Nephron (organoid): ENCODE measurements around the gene CPSF4L.

Experiments
- H3K27ac Mint-ChIP-seq, 3 experiments: 2 replicates each; pipeline ENCODE4 v1.8.0; 2020; ENCODE audit warnings: mixed read lengths in 3 of 3, mild to moderate bottlenecking in 2 of 3, moderate library complexity in 1 of 3
- H3K27me3 Mint-ChIP-seq: 2 replicates; pipeline ENCODE4 v1.8.0; 2021; ENCODE audit warnings: low read depth, mild to moderate bottlenecking, moderate library complexity, mixed read lengths
- H3K36me3 Mint-ChIP-seq: 2 replicates; pipeline ENCODE4 v1.8.0; 2020; ENCODE audit warnings: low read depth, mixed read lengths
- H3K4me1 Mint-ChIP-seq: 2 replicates; pipeline ENCODE4 v1.8.0; 2020; ENCODE audit warnings: mixed read lengths
- H3K4me3 Mint-ChIP-seq, 3 experiments: 2 replicates each; pipeline ENCODE4 v1.8.0; 2020; ENCODE audit warnings: mild to moderate bottlenecking in 3 of 3, mixed read lengths in 3 of 3, moderate library complexity in 2 of 3
- H3K9me3 Mint-ChIP-seq: 2 replicates; pipeline ENCODE4 v1.8.0; 2020; ENCODE audit warnings: mixed read lengths
- CTCF ChIP-seq, 3 experiments: fragments of 200-600 bp; sonication (generic); IDR thresholded peaks; one replicate each; pipeline ENCODE4 v1.5.0; 2021; ENCODE audit warnings: antibody characterized with exemption in 3 of 3; ENCODE audit not compliant: unreplicated experiment in 3 of 3

The CPSF4L gene

GRCh38 chr17:73305845-73306836, 44.5 kb upstream of the CPSF4L start:
- H3K4me3 Mint-ChIP-seq = peak overlapping the region; percentile 72 to 79 (median 77)
- peaks cover 68% of the 10 kb centered on the region for H3K4me1 Mint-ChIP-seq
- H3K27ac Mint-ChIP-seq = peak overlapping the region; percentile 89 to 94 (median 91)
- TF ChIP-seq CTCF (IDR thresholded peaks at IDR 0.05; ENCODE audit: unreplicated experiment in 3 of 3) = no peak
- no peaks in the 10 kb centered on the region for H3K9me3 Mint-ChIP-seq
- no peaks in the 10 kb centered on the region for H3K27me3 Mint-ChIP-seq
- peaks cover 17% of the 10 kb centered on the region for H3K36me3 Mint-ChIP-seq

DNA sequence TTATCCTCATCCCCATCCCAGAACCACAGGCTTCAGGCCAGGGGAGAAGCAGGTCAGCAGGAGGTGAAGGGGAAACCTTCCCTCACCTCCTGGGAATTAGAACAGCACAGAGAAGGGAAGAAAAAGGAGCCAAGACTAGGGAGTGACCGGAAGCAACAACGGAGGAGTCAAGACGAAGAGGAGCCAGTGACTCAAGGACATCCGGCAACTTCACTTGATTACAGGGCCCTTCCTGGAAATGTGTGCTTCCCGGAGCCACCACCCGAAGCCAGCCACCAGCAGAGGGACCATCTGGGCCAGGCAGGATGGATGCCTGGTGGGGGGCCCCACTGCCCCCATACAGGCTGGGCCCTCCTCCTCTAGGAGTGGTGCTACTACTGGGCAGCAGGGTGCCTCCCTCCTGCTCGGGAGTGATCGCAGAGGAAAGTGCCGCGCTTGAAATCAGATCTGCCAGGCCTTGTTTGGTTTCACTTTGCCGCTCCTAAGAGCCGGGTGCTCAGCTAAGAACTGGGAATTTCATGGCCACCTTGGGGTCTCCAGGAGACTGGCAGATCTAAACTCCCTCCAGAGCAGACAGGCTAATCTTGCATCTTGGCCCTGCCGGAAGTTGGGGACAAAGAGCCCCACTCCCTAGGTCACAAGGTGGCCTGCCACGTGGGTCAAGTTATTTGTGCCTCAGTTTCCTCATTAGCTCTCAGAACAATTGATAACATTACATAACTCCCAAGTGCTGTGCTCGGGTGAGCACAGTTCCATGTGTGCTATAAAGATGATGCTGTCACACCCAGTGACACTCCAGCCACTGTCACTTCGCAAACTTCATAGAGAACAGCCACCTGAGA, 43.5 kb upstream of the CPSF4L start:
- H3K9me3 Mint-ChIP-seq = no peaks in the 10 kb centered on the region
- H3K4me3 Mint-ChIP-seq = peak overlapping the region; percentile 72 to 79 (median 77)
- TF ChIP-seq CTCF (IDR thresholded peaks at IDR 0.05; ENCODE audit: unreplicated experiment in 3 of 3) = peak; percentile 21 to 41 (median 29)
- H3K27ac Mint-ChIP-seq = peak overlapping the region; percentile 89 to 94 (median 91)
- H3K36me3 Mint-ChIP-seq = peaks cover 20% of the 10 kb centered on the region
- peaks cover 69% of the 10 kb centered on the region for H3K4me1 Mint-ChIP-seq
- peaks cover 4% of the 10 kb centered on the region for H3K27me3 Mint-ChIP-seq

GRCh38 chr17:73304438-73304837, 42.8 kb upstream of the CPSF4L start:
- no peaks in the 10 kb centered on the region for H3K9me3 Mint-ChIP-seq
- H3K4me1 Mint-ChIP-seq = peaks cover 69% of the 10 kb centered on the region
- H3K27me3 Mint-ChIP-seq = peaks cover 5% of the 10 kb centered on the region
- H3K27ac Mint-ChIP-seq = peak overlapping the region; percentile 89 to 94 (median 91)
- peak overlapping the region; percentile 72 to 79 (median 77) for H3K4me3 Mint-ChIP-seq
- TF ChIP-seq CTCF (IDR thresholded peaks at IDR 0.05; ENCODE audit: unreplicated experiment in 3 of 3) = no peak
- peaks cover 26% of the 10 kb centered on the region for H3K36me3 Mint-ChIP-seq

GRCh38 chr17:73302189-73302588, 40.5 kb upstream of the CPSF4L start:
- Mint-ChIP-seq H3K27ac (peak overlapping the region; percentile 35 to 60 (median 48)), H3K27me3 (peaks cover 5% of the 10 kb centered on the region), H3K4me3 (peak overlapping the region in 1 of 3 experiments; percentile 15), H3K9me3 (no peaks in the 10 kb centered on the region), H3K36me3 (peaks cover 30% of the 10 kb centered on the region), H3K4me1 (peaks cover 72% of the 10 kb centered on the region)
- TF ChIP-seq CTCF (IDR thresholded peaks at IDR 0.05; ENCODE audit: unreplicated experiment in 3 of 3) = no peak

DNA sequence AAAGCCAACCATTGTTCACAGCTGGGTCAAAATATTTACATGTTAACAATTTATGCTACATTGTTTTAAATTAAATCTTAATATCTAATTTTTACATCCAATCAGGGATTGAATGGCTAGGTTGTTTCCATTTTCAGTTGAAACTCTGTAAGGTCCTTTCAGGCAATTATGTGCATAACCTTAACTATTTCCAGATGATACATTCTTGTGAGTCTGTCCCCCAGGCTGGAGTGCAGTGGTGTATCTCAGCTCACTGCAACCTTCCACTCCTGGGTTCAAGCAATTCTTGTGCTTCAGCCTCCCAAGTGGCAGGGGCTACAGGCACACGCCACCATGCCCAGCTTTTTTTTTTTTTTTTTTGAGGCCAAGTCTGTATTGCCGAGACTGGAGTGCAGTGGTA, 39.7 kb upstream of the CPSF4L start:
- Mint-ChIP-seq H3K4me1 (peaks cover 65% of the 10 kb centered on the region), H3K9me3 (no peaks in the 10 kb centered on the region), H3K27ac (peak overlapping the region in 2 of 3 experiments; percentile 33 to 48), H3K4me3 (no peak overlapping the region), H3K36me3 (peaks cover 26% of the 10 kb centered on the region), H3K27me3 (peaks cover 5% of the 10 kb centered on the region)
- TF ChIP-seq CTCF (IDR thresholded peaks at IDR 0.05; ENCODE audit: unreplicated experiment in 3 of 3) = no peak
